Neural crest cell (in vitro differentiated cells): ENCODE results near the gene CTIF. TPM values are rescaled to one million over a fixed set of nuclear protein-coding genes. Genes with fewer than 3 reads are reported as not detected.
A peak's percentile ranks its signal among the peaks of the same experiment; 100 is the strongest.

ENCODE experiments used
- DNase-seq: peaks from one replicate; pipeline ENCODE4 v3.0.0; 2021; ENCODE audit warnings: low read depth, mixed read lengths, low spot score
- H3K27ac Mint-ChIP-seq: one replicate; pipeline ENCODE4 v1.8.0; 2021; ENCODE audit warnings: mild to moderate bottlenecking, mixed read lengths; ENCODE audit not compliant: unreplicated experiment
- H3K27me3 Mint-ChIP-seq: 2 replicates; pipeline ENCODE4 v1.8.0; 2021; ENCODE audit warnings: low read depth, mild to moderate bottlenecking, mixed read lengths
- H3K36me3 Mint-ChIP-seq: 2 replicates; pipeline ENCODE4 v1.8.0; 2021; ENCODE audit warnings: low read depth, mild to moderate bottlenecking, mixed read lengths
- H3K4me1 Mint-ChIP-seq: 2 replicates; pipeline ENCODE4 v1.8.0; 2021; ENCODE audit warnings: mixed read lengths
- H3K4me3 Mint-ChIP-seq: one replicate; pipeline ENCODE4 v1.8.0; 2021; ENCODE audit warnings: mild to moderate bottlenecking, mixed read lengths
- H3K9me3 Mint-ChIP-seq: 2 replicates; pipeline ENCODE4 v1.8.0; 2021; ENCODE audit warnings: mixed read lengths
- CTCF ChIP-seq: fragments of 200-600 bp; sonication (generic); conservative IDR thresholded peaks from 2 replicates; pipeline ENCODE4 v1.5.0; 2021; ENCODE audit warnings: antibody characterized with exemption, mild to moderate bottlenecking
- total RNA-seq: library from RNA; stranded (reverse); gene quantifications from 2 replicates; pipeline ENCODE4 v1.2.1, GENCODE V29; 2021

CTIF gene
- total RNA-seq, 1 donor from 2014 or later, result 52.6 TPM

GRCh38 chr18:48581206-48581605, 42.4 kb downstream of the CTIF start:
- H3K9me3 Mint-ChIP-seq, result peaks cover 10% of the 10 kb centered on the region
- H3K27ac Mint-ChIP-seq, result no peak overlapping the region
- no peak for DNase-seq
- no peak for TF ChIP-seq CTCF
- peaks cover 61% of the 10 kb centered on the region for H3K4me1 Mint-ChIP-seq
- H3K27me3 Mint-ChIP-seq, result no peaks in the 10 kb centered on the region
- H3K4me3 Mint-ChIP-seq, result peak overlapping the region; percentile 7
- peaks cover 13% of the 10 kb centered on the region for H3K36me3 Mint-ChIP-seq

- DNase-seq, result no peak
- Mint-ChIP-seq H3K9me3 (peaks cover 10% of the 10 kb centered on the region), H3K4me3 (no peak overlapping the region), H3K4me1 (peaks cover 53% of the 10 kb centered on the region), H3K27ac (no peak overlapping the region), H3K27me3 (no peaks in the 10 kb centered on the region), H3K36me3 (peaks cover 13% of the 10 kb centered on the region)
- TF ChIP-seq CTCF, result no peak
Observed at GRCh38 chr18:48581941-48582340, 43.1 kb downstream of the CTIF start.

- H3K36me3 Mint-ChIP-seq, result peaks cover 9% of the 10 kb centered on the region
- H3K4me3 Mint-ChIP-seq, result no peak overlapping the region
- no peak for TF ChIP-seq CTCF
- no peaks in the 10 kb centered on the region for H3K27me3 Mint-ChIP-seq
- H3K27ac Mint-ChIP-seq, result no peak overlapping the region
- no peak for DNase-seq
- H3K9me3 Mint-ChIP-seq, result peaks cover 7% of the 10 kb centered on the region
- peaks cover 48% of the 10 kb centered on the region for H3K4me1 Mint-ChIP-seq
Observed at GRCh38 chr18:48582946-48583345, 44.1 kb downstream of the CTIF start.

- H3K36me3 Mint-ChIP-seq, result peaks cover 6% of the 10 kb centered on the region
- TF ChIP-seq CTCF, result no peak
- H3K27me3 Mint-ChIP-seq, result no peaks in the 10 kb centered on the region
- no peak for DNase-seq
- H3K27ac Mint-ChIP-seq, result no peak overlapping the region
- H3K4me1 Mint-ChIP-seq, result peaks cover 52% of the 10 kb centered on the region
- H3K9me3 Mint-ChIP-seq, result peaks cover 3% of the 10 kb centered on the region
- no peak overlapping the region for H3K4me3 Mint-ChIP-seq
Observed at GRCh38 chr18:48583573-48583972, 44.7 kb downstream of the CTIF start.

GRCh38 chr18:48589797-48590519, 51.1 kb downstream of the CTIF start:
- Mint-ChIP-seq H3K4me3 (no peak overlapping the region), H3K4me1 (peaks cover 39% of the 10 kb centered on the region), H3K27me3 (no peaks in the 10 kb centered on the region), H3K9me3 (no peaks in the 10 kb centered on the region), H3K36me3 (no peaks in the 10 kb centered on the region), H3K27ac (no peak overlapping the region)
- no peak for TF ChIP-seq CTCF
- DNase-seq, result no peak
